ENCODE results near the gene NKX2-1. TPM values are rescaled to one million over a fixed set of nuclear protein-coding genes. Genes with fewer than 3 reads are reported as not detected.

NKX2-1 gene
- polyA plus RNA-seq, 1 of the 3 experiments (the other 2 are of a cell fraction), result not detected

GRCh38 chr14:36495666-36496065, 24.4 kb downstream of the NKX2-1 start:
- ChIA-PET CTCF (interaction anchor here (2.7 kb wide), 1 partner anchor 58 kb away, joined by 6 read pairs; no protein-coding TSS in a partner anchor), POLR2A (no interaction called here)
- no peak overlapping the region for H3K4me2 ChIP-seq
- TF ChIP-seq CTCF (IDR thresholded peaks at IDR 0.05), result no peak
- TF ChIP-seq USF1 (IDR thresholded peaks at IDR 0.05; ENCODE audit: borderline replicate concordance, low read depth), result no peak
- no peak for TF ChIP-seq FOSL2 (IDR thresholded peaks at IDR 0.05; ENCODE audit: borderline replicate concordance, low read depth)
- no peak for TF ChIP-seq GABPA (IDR thresholded peaks at IDR 0.05; ENCODE audit: low read depth)
- no peak for TF ChIP-seq RFX5 (IDR thresholded peaks at IDR 0.05; ENCODE audit: low read length)
- no peak for TF ChIP-seq FOXM1 (IDR thresholded peaks at IDR 0.05; ENCODE audit: low read depth)
- no peak for TF ChIP-seq JUND (IDR thresholded peaks at IDR 0.05)
- no peaks in the 10 kb centered on the region for H3F3A ChIP-seq (replicated peaks; ENCODE audit: insufficient read depth)
- H3K36me3 ChIP-seq (replicated peaks in 1 of 2; ENCODE audit: control insufficient read depth in 1 of 2, insufficient read depth in 2 of 2, low read length in 1 of 2), result no peaks in the 10 kb centered on the region
- 1% methylated on average over 3 of the region's 3 CpGs for WGBS (ENCODE audit: low lambda C conversion rate)
- no peak overlapping the region for H3K4me3 ChIP-seq (ENCODE audit: low read depth in 2 of 2, low read length in 1 of 2)
- 0 out of 2 replicates have a peak, but pooled peaks cover 5% of the 10 kb centered on the region for H3K27me3 ChIP-seq (ENCODE audit: insufficient read depth)
- no peaks in the 10 kb centered on the region for H3K79me2 ChIP-seq (ENCODE audit: insufficient read depth)
- H3K4me1 ChIP-seq (ENCODE audit: control insufficient read depth in 1 of 2, insufficient read depth in 2 of 2, low read depth in 1 of 2, low read length in 1 of 2), result no peaks in the 10 kb centered on the region
- H3K9ac ChIP-seq, result no peak overlapping the region
- H2AFZ ChIP-seq (ENCODE audit: low read depth), result no peak overlapping the region
- no peak for DNase-seq
- H4K20me1 ChIP-seq (ENCODE audit: insufficient read depth), result no peaks in the 10 kb centered on the region
- H3K27ac ChIP-seq (ENCODE audit: low read depth in 2 of 2, low read length in 1 of 2), result no peak overlapping the region
- H3K9me3 ChIP-seq, result no peaks in the 10 kb centered on the region
- H3K9me2 ChIP-seq, result no peaks in the 10 kb centered on the region

- H2AFZ ChIP-seq (ENCODE audit: low read depth), result no peak overlapping the region
These were observed 26.3 kb downstream of the NKX2-1 start for GRCh38 chr14:36493761-36494160.

GRCh38 chr14:36485773-36486172, 34.3 kb downstream of the NKX2-1 start:
- Histone ChIP-seq H3K9me3 (no peaks in the 10 kb centered on the region), H3K9ac (no peak overlapping the region), H3K36me3 (replicated peaks in 1 of 2; ENCODE audit: control insufficient read depth in 1 of 2, insufficient read depth in 2 of 2, low read length in 1 of 2) (no peaks in the 10 kb centered on the region), H4K20me1 (ENCODE audit: insufficient read depth) (no peaks in the 10 kb centered on the region), H3K4me1 (ENCODE audit: control insufficient read depth in 1 of 2, insufficient read depth in 2 of 2, low read depth in 1 of 2, low read length in 1 of 2) (no peaks in the 10 kb centered on the region), H3K79me2 (ENCODE audit: insufficient read depth) (no peaks in the 10 kb centered on the region), H3K27ac (ENCODE audit: low read depth in 2 of 2, low read length in 1 of 2) (no peak overlapping the region), H3K4me2 (no peak overlapping the region), H3K27me3 (ENCODE audit: insufficient read depth) (no peaks in the 10 kb centered on the region; the same call in 1 of the 2 replicates), H3K9me2 (no peaks in the 10 kb centered on the region), H3F3A (replicated peaks; ENCODE audit: insufficient read depth) (no peaks in the 10 kb centered on the region), H3K4me3 (ENCODE audit: low read depth in 2 of 2, low read length in 1 of 2) (no peak overlapping the region), H2AFZ (ENCODE audit: low read depth) (no peak overlapping the region)
- no peak for TF ChIP-seq TCF12 (IDR thresholded peaks at IDR 0.05)
- ChIA-PET CTCF (no interaction called here), POLR2A (no interaction called here)
- 1% methylated on average over 2 of the region's 2 CpGs for WGBS (ENCODE audit: low lambda C conversion rate)
- no peak for DNase-seq

More at GRCh38 chr14:36493761-36494160, 26.3 kb downstream of the NKX2-1 start:
- Histone ChIP-seq H3K4me1 (ENCODE audit: control insufficient read depth in 1 of 2, insufficient read depth in 2 of 2, low read depth in 1 of 2, low read length in 1 of 2) (no peaks in the 10 kb centered on the region), H3K36me3 (replicated peaks in 1 of 2; ENCODE audit: control insufficient read depth in 1 of 2, insufficient read depth in 2 of 2, low read length in 1 of 2) (no peaks in the 10 kb centered on the region), H4K20me1 (ENCODE audit: insufficient read depth) (no peaks in the 10 kb centered on the region), H3K9me3 (no peaks in the 10 kb centered on the region), H3K27ac (ENCODE audit: low read depth in 2 of 2, low read length in 1 of 2) (no peak overlapping the region), H3F3A (replicated peaks; ENCODE audit: insufficient read depth) (no peaks in the 10 kb centered on the region), H3K79me2 (ENCODE audit: insufficient read depth) (no peaks in the 10 kb centered on the region), H3K9ac (no peak overlapping the region), H3K27me3 (ENCODE audit: insufficient read depth) (peaks cover 5% of the 10 kb centered on the region; the same call in 1 of the 2 replicates), H3K9me2 (no peaks in the 10 kb centered on the region), H3K4me2 (no peak overlapping the region), H3K4me3 (ENCODE audit: low read depth in 2 of 2, low read length in 1 of 2) (no peak overlapping the region)
- ChIA-PET CTCF (interaction anchor here (2.7 kb wide), 1 partner anchor 60 kb away, joined by 6 read pairs; no protein-coding TSS in a partner anchor), POLR2A (no interaction called here)
- no peak for TF ChIP-seq FOXM1 (IDR thresholded peaks at IDR 0.05; ENCODE audit: low read depth)
- 4% methylated on average over 3 of the region's 3 CpGs for WGBS (ENCODE audit: low lambda C conversion rate)
- DNase-seq, result no peak

Measured in SK-N-SH (cell line).